Measurements from ENCODE around the gene PTBP1. TPM values are rescaled to one million over a fixed set of nuclear protein-coding genes. Genes with fewer than 3 reads are reported as not detected.

Gene PTBP1
- total and polyA plus RNA-seq, 2 experiments from 2014 or later = 539 to 632 TPM

GRCh38 chr19:784541-784940, 12.7 kb upstream of the PTBP1 start:
- H3K27ac Mint-ChIP-seq = no peak overlapping the region
- TF ChIP-seq POLR2AphosphoS5 (IDR thresholded peaks at IDR 0.05; ENCODE audit: low read depth) (no peak), ETS1 (IDR thresholded peaks at IDR 0.05) (no peak), EZH2phosphoT487 (IDR thresholded peaks at IDR 0.05; ENCODE audit: unreplicated experiment) (no peak), STAT1 (IDR thresholded peaks at IDR 0.05; ENCODE audit: unreplicated experiment) (no peak), CREB1 (CRISPR knock-in tag; IDR thresholded peaks at IDR 0.05; ENCODE audit: low read depth) (no peak), NANOG (IDR thresholded peaks at IDR 0.05; ENCODE audit: borderline replicate concordance) (no peak), ZNF331 (CRISPR knock-in tag; IDR thresholded peaks at IDR 0.05; ENCODE audit: low read depth) (no peak), JUNB (IDR thresholded peaks at IDR 0.05; ENCODE audit: unreplicated experiment) (no peak), ZNF114 (CRISPR knock-in tag; IDR thresholded peaks at IDR 0.05) (no peak), CTCF (conservative IDR thresholded peaks at IDR 0.05; ENCODE audit: low read depth in 2 of 2) (no peak), EZH2 (IDR thresholded peaks at IDR 0.05; ENCODE audit: low read depth, unreplicated experiment) (no peak), ZNF462 (CRISPR knock-in tag; IDR thresholded peaks at IDR 0.05) (no peak), REST (IDR thresholded peaks at IDR 0.05; ENCODE audit: unreplicated experiment) (no peak)
- Histone ChIP-seq H3K9me2 (ENCODE audit: insufficient read depth) (no peaks in the 10 kb centered on the region), H2AFZ (no peak overlapping the region), H3K27ac (ENCODE audit: low read depth) (no peak overlapping the region), H3F3A (replicated peaks; ENCODE audit: low read depth) (peaks cover 32% of the 10 kb centered on the region), H3K4me3 (0 out of 2 replicates have a peak overlapping the region, but pooled peaks have one; percentile 20), H3K4me2 (peak overlapping the region; percentile 78; the same call in 1 of the 2 replicates), H3K36me3 (ENCODE audit: insufficient read depth) (no peaks in the 10 kb centered on the region), H4K20me1 (replicated peaks; ENCODE audit: insufficient read depth) (no peaks in the 10 kb centered on the region), H3K79me2 (replicated peaks; ENCODE audit: insufficient read depth) (peaks cover 25% of the 10 kb centered on the region), H3K27me3 (ENCODE audit: insufficient read depth) (no peaks in the 10 kb centered on the region), H3K4me1 (ENCODE audit: insufficient read depth) (peaks cover 41% of the 10 kb centered on the region)
- DNase-seq (ENCODE audit: low spot score) (peak; percentile 15), ATAC-seq (no peak)
- peaks cover 7% of the 10 kb centered on the region for H3K27me3 Mint-ChIP-seq (ENCODE audit: insufficient read depth, low read depth, poor library complexity)
- peaks cover 28% of the 10 kb centered on the region for H3K4me1 Mint-ChIP-seq
- H3K4me3 Mint-ChIP-seq = no peak overlapping the region
- H3K36me3 Mint-ChIP-seq (ENCODE audit: low read depth) = no peaks in the 10 kb centered on the region; the same call in 2 of the 3 replicates
- no peaks in the 10 kb centered on the region for H3K9me3 Mint-ChIP-seq
